Right hindlimb (tissue), 1 donor: ENCODE results near the gene AIG1.
"Not testable (repeated sequence)": the region's sequence is repeated elsewhere in the genome, so short reads cannot be mapped to it uniquely, and the experiment has no call there.

Source experiments
- DNase-seq: peaks from one replicate; pipeline ENCODE4 v3.0.0-alpha.2; 2018

Gene AIG1

GRCh38 chr6:143288923-143289322, 228.2 kb downstream of the AIG1 start:
- no peak for DNase-seq

- DNase-seq, result no peak
Observed at GRCh38 chr6:143290206-143290605, 229.5 kb downstream of the AIG1 start.

- DNase-seq, result no peak
Observed at GRCh38 chr6:143293523-143293922, 232.8 kb downstream of the AIG1 start.

GRCh38 chr6:143294265-143294860, 233.7 kb downstream of the AIG1 start:
- no peak for DNase-seq

- DNase-seq, result no peak
Observed at GRCh38 chr6:143295932-143296331, 235.2 kb downstream of the AIG1 start.

GRCh38 chr6:143298071-143298470, 237.4 kb downstream of the AIG1 start:
- DNase-seq, result no peak

- no peak for DNase-seq
Observed at GRCh38 chr6:143299253-143300166, 238.8 kb downstream of the AIG1 start.

- DNase-seq, result no peak
Observed at GRCh38 chr6:143301188-143301587, 240.5 kb downstream of the AIG1 start.

- DNase-seq, result not testable (repeated sequence)
Observed at GRCh38 chr6:143307760-143308159, 247.1 kb downstream of the AIG1 start.

GRCh38 chr6:143313163-143313562, 252.5 kb downstream of the AIG1 start:
- no peak for DNase-seq

- no peak for DNase-seq
Observed at GRCh38 chr6:143321491-143322086, 260.9 kb downstream of the AIG1 start.

GRCh38 chr6:143322386-143322785, 261.7 kb downstream of the AIG1 start:
- no peak for DNase-seq

- no peak for DNase-seq
Observed at GRCh38 chr6:143323729-143324470, 263.2 kb downstream of the AIG1 start.

GRCh38 chr6:143325379-143326140, 264.9 kb downstream of the AIG1 start:
- no peak for DNase-seq

- DNase-seq, result no peak
Observed at GRCh38 chr6:143328876-143329275, 268.2 kb downstream of the AIG1 start.

GRCh38 chr6:143329323-143329722, 268.6 kb downstream of the AIG1 start:
- no peak for DNase-seq

GRCh38 chr6:143331362-143331761, 270.7 kb downstream of the AIG1 start:
- no peak for DNase-seq

- no peak for DNase-seq
Observed at GRCh38 chr6:143332153-143332845, 271.6 kb downstream of the AIG1 start.

- DNase-seq, result no peak
Observed at GRCh38 chr6:143333081-143333480, 272.4 kb downstream of the AIG1 start.

- no peak for DNase-seq
Observed at GRCh38 chr6:143333749-143334520, 273.2 kb downstream of the AIG1 start.

GRCh38 chr6:143335865-143336264, 275.2 kb downstream of the AIG1 start:
- DNase-seq, result no peak
